Endothelial cell (in vitro differentiated cells): ENCODE data around the gene STK32C. TPM values are rescaled to one million over a fixed set of nuclear protein-coding genes. Genes with fewer than 3 reads are reported as not detected.
"Not testable (repeated sequence)": the region's sequence is repeated elsewhere in the genome, so short reads cannot be mapped to it uniquely, and the experiment has no call there.

Experiments
- DNase-seq: peaks from one replicate; pipeline ENCODE4 v3.0.0; 2021; ENCODE audit warnings: low spot score
- H3K27ac Mint-ChIP-seq: one replicate; pipeline ENCODE4 v1.8.0; 2021; ENCODE audit warnings: mixed read lengths, inconsistent platforms; ENCODE audit not compliant: unreplicated experiment
- H3K27me3 Mint-ChIP-seq: one replicate; pipeline ENCODE4 v1.8.0; 2021; ENCODE audit warnings: mild to moderate bottlenecking, moderate library complexity, mixed read lengths, inconsistent platforms; ENCODE audit not compliant: unreplicated experiment
- H3K36me3 Mint-ChIP-seq: one replicate; pipeline ENCODE4 v1.8.0; 2021; ENCODE audit warnings: mild to moderate bottlenecking, low read depth, mixed read lengths, inconsistent platforms; ENCODE audit not compliant: unreplicated experiment
- H3K4me1 Mint-ChIP-seq: one replicate; pipeline ENCODE4 v1.8.0; 2021; ENCODE audit warnings: mild to moderate bottlenecking, mixed read lengths, inconsistent platforms; ENCODE audit not compliant: unreplicated experiment
- H3K4me3 Mint-ChIP-seq: one replicate; pipeline ENCODE4 v1.8.0; 2021; ENCODE audit warnings: mild to moderate bottlenecking, mixed read lengths, inconsistent platforms; ENCODE audit not compliant: unreplicated experiment
- H3K9me3 Mint-ChIP-seq: one replicate; pipeline ENCODE4 v1.8.0; 2021; ENCODE audit warnings: mixed read lengths, inconsistent platforms; ENCODE audit not compliant: unreplicated experiment
- CTCF ChIP-seq: fragments of 200-600 bp; sonication (generic); IDR thresholded peaks from one replicate; pipeline ENCODE4 v1.5.0; 2021; ENCODE audit warnings: antibody characterized with exemption; ENCODE audit not compliant: unreplicated experiment
- total RNA-seq: library from RNA; stranded (reverse); fragmentation: NEBNext Ultra II Directional; extraction: Animal tissue kit (Norgen Biotek cat#: 25700); gene quantifications from one replicate; pipeline ENCODE4 v1.2.1, GENCODE V29; 2021; ENCODE audit not compliant: unreplicated experiment

STK32C gene
- total RNA-seq, 1 donor from 2014 or later, result 12.6 TPM

GRCh38 chr10:132321726-132322125, 14.0 kb upstream of the STK32C start:
- H3K36me3 Mint-ChIP-seq, result peaks cover 16% of the 10 kb centered on the region
- DNase-seq, result no peak
- H3K4me1 Mint-ChIP-seq, result peaks cover 5% of the 10 kb centered on the region
- no peaks in the 10 kb centered on the region for H3K27me3 Mint-ChIP-seq
- H3K4me3 Mint-ChIP-seq, result no peak overlapping the region
- no peaks in the 10 kb centered on the region for H3K9me3 Mint-ChIP-seq
- TF ChIP-seq CTCF, result no peak
- no peak overlapping the region for H3K27ac Mint-ChIP-seq

GRCh38 chr10:132320654-132321469, 13.1 kb upstream of the STK32C start:
- DNase-seq, result no peak
- H3K36me3 Mint-ChIP-seq, result peaks cover 12% of the 10 kb centered on the region
- no peaks in the 10 kb centered on the region for H3K9me3 Mint-ChIP-seq
- H3K27ac Mint-ChIP-seq, result no peak overlapping the region
- H3K4me3 Mint-ChIP-seq, result no peak overlapping the region
- no peak for TF ChIP-seq CTCF
- no peaks in the 10 kb centered on the region for H3K27me3 Mint-ChIP-seq
- H3K4me1 Mint-ChIP-seq, result peaks cover 5% of the 10 kb centered on the region

- Mint-ChIP-seq H3K4me3 (no peak overlapping the region), H3K27me3 (no peaks in the 10 kb centered on the region), H3K27ac (no peak overlapping the region), H3K36me3 (peaks cover 10% of the 10 kb centered on the region), H3K9me3 (no peaks in the 10 kb centered on the region), H3K4me1 (peaks cover 5% of the 10 kb centered on the region)
- DNase-seq, result no peak
- TF ChIP-seq CTCF, result no peak
Observed at GRCh38 chr10:132319853-132320653, 12.3 kb upstream of the STK32C start.

- H3K36me3 Mint-ChIP-seq, H3K4me1 Mint-ChIP-seq, H3K9me3 Mint-ChIP-seq, H3K27me3 Mint-ChIP-seq, H3K27ac Mint-ChIP-seq, H3K4me3 Mint-ChIP-seq, DNase-seq: not testable (repeated sequence)
Observed at GRCh38 chr10:132317477-132317876, 9.7 kb upstream of the STK32C start.

GRCh38 chr10:132316133-132316532, 8.4 kb upstream of the STK32C start:
- H3K4me3 Mint-ChIP-seq, result no peak overlapping the region
- DNase-seq, result no peak
- no peaks in the 10 kb centered on the region for H3K4me1 Mint-ChIP-seq
- no peaks in the 10 kb centered on the region for H3K36me3 Mint-ChIP-seq
- no peaks in the 10 kb centered on the region for H3K9me3 Mint-ChIP-seq
- no peak for TF ChIP-seq CTCF
- H3K27me3 Mint-ChIP-seq, result peaks cover 1% of the 10 kb centered on the region
- H3K27ac Mint-ChIP-seq, result no peak overlapping the region

GRCh38 chr10:132314881-132315280, 7.1 kb upstream of the STK32C start:
- not testable (repeated sequence) for DNase-seq, H3K27me3 Mint-ChIP-seq, H3K9me3 Mint-ChIP-seq, H3K4me1 Mint-ChIP-seq, H3K27ac Mint-ChIP-seq, H3K4me3 Mint-ChIP-seq, H3K36me3 Mint-ChIP-seq
